OCI-LY1 (cell line): ENCODE data around the gene CXCR6.

ENCODE experiments used
- CTCF ChIP-seq: fragments of 200-600 bp; sonication (generic), shearing (Covaris generic); IDR thresholded peaks from 2 replicates; pipeline ENCODE4 v1.5.1; 2017; ENCODE audit warnings: mild to moderate bottlenecking, antibody characterized with exemption, low read length, moderate library complexity, mixed read lengths
- EZH2 ChIP-seq: fragments of 200-600 bp; sonication (generic), shearing (Covaris generic); IDR thresholded peaks from 2 replicates; pipeline ENCODE4 v1.8.0; 2017; ENCODE audit warnings: borderline replicate concordance, mixed run types, mild to moderate bottlenecking, antibody characterized with exemption, low read length, moderate library complexity, mixed read lengths

- TF ChIP-seq CTCF (no peak), EZH2 (no peak)
Measured at GRCh38 chr3:45948311-45948781, 5.1 kb downstream of the CXCR6 start.
